ENCODE measurements around the gene THUMPD3.

Gene THUMPD3

DNA sequence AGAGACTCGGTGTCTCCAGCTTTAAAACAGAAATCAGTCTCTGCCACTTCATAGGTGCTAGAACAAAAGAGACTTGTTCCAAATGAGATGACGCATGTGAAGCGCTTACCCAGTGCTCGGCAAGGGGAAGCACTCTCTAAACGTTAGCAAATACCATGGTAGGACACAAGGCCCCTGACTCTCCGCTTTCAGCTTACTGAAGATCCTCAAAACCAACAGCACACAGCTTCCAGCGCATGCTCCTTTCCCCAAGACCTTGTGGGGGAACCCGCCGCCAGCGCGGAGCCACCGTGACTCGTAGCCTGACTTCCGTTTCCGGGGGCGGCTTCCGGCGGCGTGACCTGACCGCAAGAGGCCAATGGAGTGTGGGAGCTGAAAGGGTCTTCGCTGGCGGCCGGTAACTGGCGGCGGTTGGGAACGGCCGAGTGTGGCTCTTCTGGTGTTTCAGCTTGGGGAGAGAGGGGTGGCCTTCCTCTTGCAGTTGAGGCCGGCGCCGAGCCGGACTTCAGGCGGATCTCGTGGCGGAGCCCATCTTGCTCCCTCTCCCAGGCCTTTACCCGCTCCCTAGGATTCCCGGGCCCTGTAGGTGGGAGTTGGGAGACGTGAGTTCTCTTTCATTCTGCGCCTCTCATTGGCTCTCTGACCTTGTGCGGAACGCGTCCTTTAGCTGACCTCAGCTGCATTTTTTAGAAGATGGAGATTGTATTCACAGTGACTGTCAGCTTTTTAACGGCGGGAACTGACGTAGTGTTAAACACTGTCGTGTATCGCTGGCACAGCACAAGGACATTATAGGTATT is at the start of gene THUMPD3:
Gene THUMPD3 (plus strand): TSS at position 324 of the 800 bp plus-strand sequence. CDS start 2,015 bp downstream, outside the sequence.
- peak; percentile 72 for DNase-seq

DNA sequence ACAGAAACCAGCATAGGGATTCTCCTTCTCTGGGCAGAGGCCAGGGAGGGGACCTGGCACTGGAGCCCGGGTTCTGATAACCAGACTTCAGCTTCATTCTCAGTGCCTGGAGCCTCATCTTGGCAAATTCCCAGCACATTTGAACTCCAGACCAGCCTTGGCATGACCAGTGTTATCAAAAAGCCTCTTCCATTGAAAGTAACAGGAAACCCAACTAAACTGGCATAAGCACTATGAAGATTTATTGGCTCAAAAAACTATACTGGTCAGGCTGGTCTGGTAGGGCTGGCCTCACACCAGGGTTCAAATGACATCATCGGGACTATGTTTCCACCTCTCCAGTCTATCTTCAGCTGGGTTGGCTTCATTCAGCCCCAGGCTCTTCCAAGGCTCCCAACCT is 48.1 kb upstream of the THUMPD3 start:
- DNase-seq: no peak

GRCh38 chr3:9316881-9317361 is 45.9 kb upstream of the THUMPD3 start:
- no peak for DNase-seq

DNA sequence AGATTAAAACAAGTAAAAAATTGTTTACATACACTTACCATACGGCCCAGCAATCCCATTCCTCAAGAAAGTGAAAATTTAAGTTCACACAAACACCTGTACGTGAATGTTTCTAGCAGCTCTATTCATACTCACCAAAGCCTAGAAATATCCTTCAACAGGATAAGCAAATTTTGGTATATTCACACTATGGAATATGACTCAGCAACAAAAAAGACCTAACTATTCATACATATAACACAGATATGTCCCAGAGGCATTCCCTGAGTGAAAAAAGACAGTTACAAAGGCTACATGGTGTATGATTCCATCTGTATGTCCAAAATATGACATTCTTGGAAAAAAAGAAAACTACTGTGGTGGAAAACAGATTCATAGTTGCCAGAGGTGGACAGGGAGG is 40.1 kb upstream of the THUMPD3 start:
- DNase-seq: no peak

- DNase-seq: no peak
Measured at GRCh38 chr3:9324944-9325343, 37.9 kb upstream of the THUMPD3 start.

- DNase-seq: no peak
Measured at GRCh38 chr3:9327578-9327977, 35.3 kb upstream of the THUMPD3 start.

DNA sequence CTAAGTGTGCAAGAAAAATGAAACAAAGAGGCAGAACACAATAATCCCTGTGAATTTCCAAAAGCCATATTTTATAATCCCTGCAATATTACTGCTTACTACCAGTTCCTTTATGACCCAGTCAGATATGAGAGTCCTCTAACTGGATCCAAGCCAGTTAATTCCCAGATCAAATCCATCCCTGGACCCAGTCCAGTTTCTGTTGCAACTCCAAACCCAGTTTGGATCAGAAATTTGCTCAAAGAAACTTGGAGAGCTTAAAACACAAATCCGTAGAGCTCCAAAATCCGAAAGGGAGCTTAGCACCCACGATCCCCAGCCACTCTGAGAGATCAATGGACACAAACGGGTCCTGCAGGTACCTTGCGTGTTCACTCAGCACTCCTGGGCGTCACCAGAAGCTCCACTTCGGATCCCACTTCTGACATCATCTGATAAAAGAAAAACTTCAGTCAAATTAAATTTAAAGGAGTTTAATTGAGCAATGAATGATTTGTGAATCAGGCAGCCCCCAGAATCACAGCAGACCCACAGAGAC is 32.6 kb upstream of the THUMPD3 start:
- no peak for DNase-seq

- DNase-seq: no peak
Measured at GRCh38 chr3:9331171-9331570, 31.7 kb upstream of the THUMPD3 start.

DNA sequence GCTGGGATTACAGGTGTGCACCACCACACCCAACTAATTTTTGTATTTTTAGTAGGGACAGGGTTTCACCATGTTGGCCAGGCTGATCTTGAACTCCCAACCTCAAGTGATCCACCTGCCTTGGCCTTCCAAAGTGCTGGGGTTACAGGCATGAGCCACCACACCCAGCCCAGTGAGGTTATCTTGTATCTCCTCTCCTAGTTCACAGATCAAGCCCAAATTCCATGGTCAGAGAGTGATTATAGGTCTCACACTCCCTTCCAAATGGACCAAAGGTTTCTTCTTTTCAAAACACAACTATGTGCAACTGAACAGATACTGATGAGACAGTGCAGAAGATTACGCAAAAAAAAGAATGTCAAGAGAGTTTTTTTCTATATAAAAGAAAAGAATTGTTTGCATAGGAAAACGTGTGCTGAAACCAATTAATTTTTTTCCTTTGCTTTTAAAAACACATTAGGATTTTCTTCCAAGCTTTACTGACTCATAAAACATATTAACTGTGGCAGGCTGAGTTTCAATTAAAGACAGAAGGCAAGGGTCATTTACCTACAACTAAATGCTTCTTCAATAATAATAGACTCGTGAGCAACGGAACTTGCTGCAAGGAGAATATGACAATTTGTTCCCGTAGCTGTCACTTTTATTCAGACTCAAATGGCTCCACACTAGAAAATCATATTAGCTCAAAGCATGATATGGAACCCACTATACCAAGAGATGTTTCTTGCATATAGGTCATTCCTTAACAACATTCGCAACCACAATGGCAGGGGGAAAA is 30.4 kb upstream of the THUMPD3 start:
- no peak for DNase-seq

GRCh38 chr3:9339761-9340471 is 22.9 kb upstream of the THUMPD3 start:
- DNase-seq: no peak

- no peak for DNase-seq
Measured at GRCh38 chr3:9340472-9340902, 22.4 kb upstream of the THUMPD3 start.

GRCh38 chr3:9342696-9343095 is 20.2 kb upstream of the THUMPD3 start:
- DNase-seq: no peak

DNA sequence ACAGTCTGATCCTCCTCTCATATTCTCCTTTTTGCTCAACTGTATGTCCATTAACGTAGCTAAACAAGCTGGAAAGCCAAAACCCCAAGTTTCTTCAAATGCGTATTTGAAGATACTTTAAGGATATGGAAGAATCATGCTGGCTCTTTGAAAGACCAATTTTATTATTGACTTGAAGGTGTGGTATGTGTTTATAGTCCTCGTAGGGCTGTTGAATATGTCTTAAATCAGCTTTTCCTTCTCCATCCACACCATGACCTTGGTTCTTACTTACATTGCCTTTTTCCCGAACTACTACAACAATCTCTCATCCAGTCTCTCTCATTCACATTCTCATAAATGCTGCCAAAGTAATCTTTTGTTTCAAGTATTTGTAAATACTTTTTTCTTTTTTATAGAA is 19.7 kb upstream of the THUMPD3 start:
- DNase-seq: no peak

DNA sequence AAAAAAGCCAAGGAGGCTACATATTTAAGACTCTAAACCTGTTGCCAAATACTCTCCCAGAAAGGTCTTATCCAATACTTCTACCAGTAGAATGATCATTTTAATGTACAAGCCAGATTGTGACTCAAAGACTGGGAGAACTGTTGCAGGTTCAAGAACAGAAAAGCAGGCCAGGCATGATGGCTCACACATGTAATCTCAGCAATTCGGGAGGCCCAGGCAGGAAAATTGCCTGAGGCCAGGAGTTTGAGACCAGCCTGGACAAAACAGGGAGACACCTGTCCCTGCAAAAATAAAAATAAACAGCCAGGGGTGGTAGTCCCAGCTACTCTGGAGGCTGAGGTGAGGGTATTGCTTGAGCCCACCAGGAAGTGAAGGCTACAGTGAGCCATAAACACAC is 17.8 kb upstream of the THUMPD3 start:
- DNase-seq: no peak

DNA sequence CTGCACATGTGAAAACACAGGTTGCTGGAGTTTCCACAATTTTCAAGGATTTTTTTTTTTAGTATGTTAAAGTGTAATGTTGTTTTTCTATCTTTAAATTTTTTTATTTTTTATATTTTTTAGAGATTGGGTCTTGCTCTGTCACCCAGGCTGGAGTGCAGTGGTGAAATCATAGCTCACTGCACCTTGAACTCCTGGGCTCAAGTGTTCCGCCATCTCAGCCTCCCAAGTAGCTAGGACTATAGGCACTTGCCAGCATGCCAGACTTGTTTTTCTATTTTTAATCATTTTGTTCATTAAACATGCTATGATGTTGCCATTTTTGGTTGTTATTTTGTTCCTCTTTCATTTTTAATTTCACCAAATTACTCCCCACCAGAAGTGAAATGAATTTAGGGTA is 16.7 kb upstream of the THUMPD3 start:
- no peak for DNase-seq

DNA sequence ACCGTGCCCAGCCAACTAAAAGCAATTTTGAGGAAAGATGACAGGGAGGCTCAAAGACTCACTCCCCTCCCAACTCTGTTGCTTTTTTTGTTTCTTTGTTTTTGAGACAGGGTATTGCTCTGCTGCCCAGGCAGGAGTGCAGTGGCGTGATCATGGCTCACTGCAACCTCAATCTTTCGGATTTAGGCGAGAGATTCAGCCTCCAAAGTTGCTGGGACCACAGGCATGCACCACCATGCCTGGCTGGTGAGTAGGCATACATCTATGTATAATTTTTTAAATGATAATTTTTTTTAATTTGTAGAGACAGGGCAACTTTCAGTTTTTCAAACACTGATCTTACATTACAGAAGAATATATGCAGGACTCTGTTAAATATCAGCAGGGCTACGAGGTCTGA is 15.8 kb upstream of the THUMPD3 start:
- no peak for DNase-seq

DNA sequence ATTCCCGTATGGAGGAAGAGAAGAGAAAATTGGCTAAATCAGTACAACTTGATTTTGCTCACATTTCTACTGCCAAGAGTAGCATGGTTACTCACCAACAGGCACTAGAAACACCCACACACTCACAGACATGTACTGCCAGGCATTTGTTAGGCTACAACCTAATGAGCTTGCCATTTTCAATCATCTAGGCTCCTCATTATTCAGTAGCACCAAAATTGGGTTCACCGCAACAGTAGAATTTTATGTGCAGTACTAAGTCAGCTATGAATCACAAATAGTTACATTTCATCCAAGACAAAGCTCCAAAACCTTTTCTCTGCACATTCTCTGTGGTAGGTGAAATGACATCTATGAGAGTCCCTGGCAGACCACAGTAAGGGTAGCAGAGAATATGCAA is 15.0 kb upstream of the THUMPD3 start:
- DNase-seq: no peak

DNA sequence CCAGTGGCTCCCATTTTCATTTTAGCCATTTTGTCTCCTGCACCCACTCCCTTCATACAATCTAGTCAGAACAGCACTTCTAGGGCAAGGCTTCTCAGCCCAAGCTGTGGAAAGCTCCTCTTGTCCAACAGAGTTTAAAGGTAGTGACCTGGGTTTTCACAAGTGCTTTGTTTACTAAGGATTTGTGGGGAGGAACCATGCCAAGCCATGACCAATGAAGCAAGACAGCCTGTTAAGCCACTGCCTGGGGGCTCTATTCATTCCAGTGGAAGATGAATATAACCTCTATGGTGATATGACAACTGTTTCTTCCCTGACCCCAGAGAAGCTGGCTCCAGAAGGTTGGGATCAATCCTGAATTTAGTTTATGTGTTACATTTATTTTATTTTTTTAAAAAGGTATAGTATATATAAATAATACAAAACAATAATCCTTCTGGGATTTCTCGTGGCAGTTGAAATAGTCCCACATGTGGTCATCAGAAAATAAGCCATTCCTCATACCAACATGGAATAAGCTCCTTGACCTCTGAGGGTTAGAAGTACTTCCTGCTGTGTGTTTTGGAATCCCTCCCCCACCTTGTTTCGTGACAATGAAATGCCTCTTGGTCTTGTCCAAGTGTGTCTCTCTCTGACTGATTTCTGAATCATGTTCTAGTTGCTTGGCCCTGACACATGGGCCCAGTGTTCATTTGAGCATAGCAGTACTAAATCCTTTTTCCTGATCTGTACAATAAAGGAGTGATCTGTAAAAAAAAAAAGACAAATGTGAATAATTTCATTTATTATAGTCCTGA is 13.3 kb upstream of the THUMPD3 start:
- no peak for DNase-seq

DNA sequence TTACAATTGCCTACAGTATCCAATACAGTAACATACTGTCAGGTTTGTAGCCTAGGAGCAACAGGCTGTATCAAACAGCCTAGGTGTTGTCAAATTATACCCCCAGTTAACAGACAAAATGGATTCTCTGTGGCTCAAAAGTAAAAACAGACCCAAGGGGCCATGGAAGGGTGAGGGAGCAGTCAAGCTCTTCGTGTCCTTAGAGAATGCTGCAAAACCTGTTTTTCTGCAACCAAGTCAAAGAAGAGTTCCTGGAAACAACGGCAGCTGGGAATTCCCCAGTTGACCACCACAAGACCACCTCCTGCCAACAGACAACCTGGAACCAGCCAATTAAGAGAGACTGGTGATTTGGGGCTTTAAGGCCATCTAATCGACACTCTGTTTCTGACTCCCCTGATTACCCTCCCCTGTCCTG is 11.1 kb upstream of the THUMPD3 start:
- DNase-seq: no peak

DNA sequence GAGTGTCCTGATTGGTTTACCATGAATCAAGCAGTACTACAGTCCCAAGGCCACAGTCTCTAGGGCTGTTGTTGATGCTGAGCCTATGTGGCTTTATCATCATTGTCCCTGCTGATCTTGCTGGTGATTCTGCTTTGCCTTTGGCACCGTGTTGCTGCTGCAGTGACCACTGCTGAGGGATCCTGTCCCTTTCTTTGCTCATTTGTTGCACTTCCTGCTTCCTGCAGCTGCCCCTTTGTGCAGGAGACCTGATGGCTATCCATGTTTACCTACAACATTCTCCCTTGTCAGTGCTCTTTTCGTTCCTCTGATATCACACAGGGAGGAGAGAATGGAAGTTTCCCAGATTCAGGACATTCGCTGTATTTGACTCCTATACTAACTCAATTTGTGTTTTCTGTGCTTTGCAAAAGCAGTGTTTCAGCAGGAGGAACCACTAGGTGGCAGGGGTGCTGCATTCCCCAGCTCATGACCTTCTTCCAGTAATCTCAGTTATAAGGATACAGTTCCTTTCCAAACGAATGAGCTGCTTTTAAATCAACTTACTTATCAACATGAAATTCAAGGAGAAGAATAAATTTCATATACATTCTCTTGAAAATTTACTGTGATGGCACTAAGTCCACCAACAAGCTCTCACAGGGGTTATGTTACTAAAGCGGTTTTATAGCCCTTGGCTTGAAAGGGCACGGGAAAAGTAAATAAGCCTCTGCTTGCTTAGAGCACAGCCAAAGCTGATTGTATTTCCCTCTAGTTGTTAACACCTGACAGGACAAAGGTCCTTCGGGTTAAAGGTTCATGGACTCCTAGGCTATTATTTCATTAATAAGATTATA is 9.7 kb upstream of the THUMPD3 start:
- DNase-seq: peak; percentile 9

DNA sequence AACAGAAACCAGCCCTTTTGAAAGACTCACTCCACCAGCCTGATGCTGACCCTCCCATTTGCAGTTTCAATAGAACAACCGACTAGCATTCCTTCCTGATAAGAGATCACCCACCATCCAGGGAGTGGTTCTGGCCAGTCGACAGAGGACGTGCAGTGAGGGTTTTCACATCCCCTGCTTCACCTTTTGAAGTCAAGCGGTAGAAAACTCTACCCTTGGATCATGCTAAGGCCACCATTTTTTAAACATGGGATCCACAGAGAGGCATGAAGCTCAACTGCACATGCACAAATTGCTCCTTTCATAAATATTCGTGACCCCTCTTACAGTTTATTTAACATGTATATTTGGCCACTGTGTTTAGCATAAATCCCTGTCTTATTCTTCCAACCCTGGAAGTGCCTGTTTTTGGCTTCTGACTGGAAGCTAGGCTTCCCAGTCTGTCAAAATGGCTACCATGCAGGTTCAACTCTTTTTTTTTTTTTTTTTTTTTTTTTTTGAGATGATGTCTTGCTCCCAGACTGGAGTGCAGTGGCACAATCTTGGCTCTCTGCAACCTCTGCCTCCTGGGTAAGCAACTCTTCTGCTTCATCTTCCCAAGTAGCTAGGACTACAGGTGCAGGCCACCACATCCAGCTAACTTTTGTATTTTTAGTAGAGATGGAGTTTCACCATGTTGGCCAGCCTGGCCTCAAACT is 1.0 kb upstream of the THUMPD3 start:
- DNase-seq: no peak

Measured in COR-L47 (cell line).